DOHH2 (cell line): ENCODE measurements around the gene CTSW.
A peak's percentile ranks its signal among the peaks of the same experiment; 100 is the strongest.

Source experiments
- H3F3A ChIP-seq: fragments of 200-600 bp; sonication (generic), shearing (Covaris generic); 2 replicates; pipeline ENCODE4 v1.6.0; 2016; ENCODE audit warnings: antibody characterized with exemption, mild to moderate bottlenecking; ENCODE audit not compliant: control insufficient read depth, insufficient read depth
- H3K27ac ChIP-seq: fragments of 200-600 bp; sonication (generic); 2 replicates; pipeline ENCODE4 v1.5.1; 2014; ENCODE audit warnings: low read depth, mild to moderate bottlenecking, low read length, moderate library complexity
- H3K27me3 ChIP-seq: fragments of 200-600 bp; sonication (generic); 2 replicates; pipeline ENCODE4 v1.6.1; 2014; ENCODE audit warnings: mild to moderate bottlenecking, low read length, mixed read lengths; ENCODE audit not compliant: control insufficient read depth
- H3K36me3 ChIP-seq: fragments of 200-600 bp; sonication (generic); 2 replicates; pipeline ENCODE4 v1.6.1; 2014; ENCODE audit warnings: mild to moderate bottlenecking, low read length, moderate library complexity, mixed read lengths; ENCODE audit not compliant: control insufficient read depth
- H3K4me1 ChIP-seq: fragments of 200-600 bp; sonication (generic); 2 replicates; pipeline ENCODE4 v1.6.1; 2014; ENCODE audit warnings: mild to moderate bottlenecking, low read length, mixed read lengths; ENCODE audit not compliant: control insufficient read depth
- H3K4me2 ChIP-seq: fragments of 200-600 bp; sonication (generic); 2 replicates; pipeline ENCODE4 v1.6.0; 2014; ENCODE audit warnings: mild to moderate bottlenecking, low read length, moderate library complexity
- H3K4me3 ChIP-seq: fragments of 200-600 bp; sonication (generic); 2 replicates; pipeline ENCODE4 v1.5.1; 2014; ENCODE audit warnings: mild to moderate bottlenecking, low read length, mixed read lengths
- H3K79me2 ChIP-seq: fragments of 200-600 bp; sonication (generic); 2 replicates; pipeline ENCODE4 v1.6.1; 2014; ENCODE audit warnings: mild to moderate bottlenecking, low read length, mixed read lengths; ENCODE audit not compliant: control insufficient read depth
- H3K9me2 ChIP-seq: fragments of 200-600 bp; sonication (generic); replicated peaks from 2 replicates; pipeline ENCODE4 v1.6.1; 2014; ENCODE audit warnings: mild to moderate bottlenecking, low read length, mixed read lengths; ENCODE audit not compliant: control insufficient read depth
- H3K9me3 ChIP-seq: fragments of 200-600 bp; sonication (generic); 2 replicates; pipeline ENCODE4 v1.6.1; 2014; ENCODE audit warnings: antibody characterized with exemption, low read length, mixed read lengths; ENCODE audit not compliant: control insufficient read depth, insufficient read depth
- H4K20me1 ChIP-seq: fragments of 200-600 bp; sonication (generic); 2 replicates; pipeline ENCODE4 v1.6.0; 2014; ENCODE audit warnings: low read depth, mild to moderate bottlenecking, antibody characterized with exemption, low read length, moderate library complexity; ENCODE audit not compliant: control insufficient read depth, insufficient read depth
- EZH2phosphoT487 ChIP-seq: fragments of 200-600 bp; sonication (generic); IDR thresholded peaks from 2 replicates; pipeline ENCODE4 v1.6.1; 2017; ENCODE audit warnings: borderline replicate concordance, mild to moderate bottlenecking, antibody characterized with exemption, low read length, moderate library complexity, mixed read lengths
- TF ChIP-seq, protein P1 (sequence below): fragments of 200-600 bp; sonication (generic); IDR thresholded peaks from one replicate; pipeline ENCODE4 v1.5.1; 2014; ENCODE audit warnings: antibody characterized with exemption, mild to moderate bottlenecking, low read depth, low read length; ENCODE audit not compliant: poor library complexity, severe bottlenecking

Gene CTSW

DNA sequence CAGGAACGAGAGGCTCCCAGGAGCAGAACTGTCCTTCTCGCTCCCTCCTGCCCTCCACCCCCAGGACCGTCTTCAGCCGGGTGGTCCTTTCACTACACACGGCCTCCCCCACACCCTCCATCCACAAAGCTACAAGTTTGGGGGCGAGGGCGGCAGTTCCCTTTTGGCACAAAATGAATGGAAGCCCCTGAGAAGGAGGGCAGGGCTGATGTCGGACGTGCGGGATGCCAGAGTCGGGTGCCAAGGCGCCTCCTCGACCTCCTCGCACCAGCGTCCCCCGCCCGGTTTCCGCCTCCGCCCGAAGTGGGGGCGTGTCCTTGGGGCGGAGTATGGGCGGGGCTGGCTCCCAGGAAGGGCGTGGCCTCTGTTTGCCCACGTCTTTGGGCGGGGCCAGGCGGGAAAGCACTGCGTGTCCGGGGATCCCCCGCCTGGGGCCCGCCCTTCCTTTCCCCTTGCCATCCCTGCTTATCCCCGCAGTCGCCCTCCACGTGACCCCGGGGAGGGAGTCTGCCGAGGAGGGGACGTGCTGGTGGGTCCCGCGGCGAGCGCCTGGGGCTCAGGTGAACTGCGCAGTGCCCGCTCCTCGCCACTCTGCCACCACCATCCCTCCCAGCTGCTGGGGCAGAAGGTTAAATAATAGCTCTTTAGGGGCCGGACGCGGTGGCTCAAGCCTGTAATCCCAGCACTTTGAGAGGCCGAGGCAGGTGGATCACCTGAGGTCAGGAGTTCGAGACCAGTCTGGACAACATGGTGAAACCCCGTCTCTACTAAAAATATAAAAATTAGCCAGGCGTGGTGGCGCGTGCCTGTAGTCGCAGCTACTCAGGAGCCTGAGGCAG, 6.1 kb upstream of the CTSW start:
- Histone ChIP-seq H3K4me2 (peak overlapping the region; percentile 86), H3K9me2 (no peaks in the 10 kb centered on the region), H3K4me3 (peak overlapping the region; percentile 72), H3F3A (0 out of 2 replicates have a peak, but pooled peaks cover 6% of the 10 kb centered on the region), H4K20me1 (no peaks in the 10 kb centered on the region), H3K27me3 (peaks cover 20% of the 10 kb centered on the region), H3K4me1 (peaks cover 29% of the 10 kb centered on the region), H3K9me3 (no peaks in the 10 kb centered on the region), H3K36me3 (no peaks in the 10 kb centered on the region), H3K79me2 (no peaks in the 10 kb centered on the region), H3K27ac (no peak overlapping the region)
- TF ChIP-seq EZH2phosphoT487 = no peak
- TF ChIP-seq, protein P1, sequence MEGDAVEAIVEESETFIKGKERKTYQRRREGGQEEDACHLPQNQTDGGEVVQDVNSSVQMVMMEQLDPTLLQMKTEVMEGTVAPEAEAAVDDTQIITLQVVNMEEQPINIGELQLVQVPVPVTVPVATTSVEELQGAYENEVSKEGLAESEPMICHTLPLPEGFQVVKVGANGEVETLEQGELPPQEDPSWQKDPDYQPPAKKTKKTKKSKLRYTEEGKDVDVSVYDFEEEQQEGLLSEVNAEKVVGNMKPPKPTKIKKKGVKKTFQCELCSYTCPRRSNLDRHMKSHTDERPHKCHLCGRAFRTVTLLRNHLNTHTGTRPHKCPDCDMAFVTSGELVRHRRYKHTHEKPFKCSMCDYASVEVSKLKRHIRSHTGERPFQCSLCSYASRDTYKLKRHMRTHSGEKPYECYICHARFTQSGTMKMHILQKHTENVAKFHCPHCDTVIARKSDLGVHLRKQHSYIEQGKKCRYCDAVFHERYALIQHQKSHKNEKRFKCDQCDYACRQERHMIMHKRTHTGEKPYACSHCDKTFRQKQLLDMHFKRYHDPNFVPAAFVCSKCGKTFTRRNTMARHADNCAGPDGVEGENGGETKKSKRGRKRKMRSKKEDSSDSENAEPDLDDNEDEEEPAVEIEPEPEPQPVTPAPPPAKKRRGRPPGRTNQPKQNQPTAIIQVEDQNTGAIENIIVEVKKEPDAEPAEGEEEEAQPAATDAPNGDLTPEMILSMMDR = no peak

DNA sequence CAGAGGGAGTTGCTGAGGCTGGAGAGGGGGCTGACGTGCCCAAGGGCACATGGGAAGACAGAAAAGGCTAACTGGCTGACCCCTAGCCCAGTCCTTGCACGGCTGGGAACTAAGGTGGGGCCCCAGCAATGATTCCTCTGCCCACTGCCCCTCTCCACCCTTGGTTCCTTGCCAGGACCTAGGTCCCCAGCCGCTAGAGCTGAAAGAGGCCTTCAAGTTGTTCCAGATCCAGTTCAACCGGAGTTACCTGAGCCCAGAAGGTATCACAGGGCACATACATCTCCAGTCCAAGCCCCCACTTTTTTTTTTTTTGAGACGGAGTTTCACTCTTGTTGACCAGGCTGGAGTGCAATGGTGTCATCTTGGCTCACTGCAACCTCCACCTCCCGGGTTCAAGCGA, 390 bp downstream of the CTSW start:
- no peak overlapping the region for H3K4me3 ChIP-seq

DNA sequence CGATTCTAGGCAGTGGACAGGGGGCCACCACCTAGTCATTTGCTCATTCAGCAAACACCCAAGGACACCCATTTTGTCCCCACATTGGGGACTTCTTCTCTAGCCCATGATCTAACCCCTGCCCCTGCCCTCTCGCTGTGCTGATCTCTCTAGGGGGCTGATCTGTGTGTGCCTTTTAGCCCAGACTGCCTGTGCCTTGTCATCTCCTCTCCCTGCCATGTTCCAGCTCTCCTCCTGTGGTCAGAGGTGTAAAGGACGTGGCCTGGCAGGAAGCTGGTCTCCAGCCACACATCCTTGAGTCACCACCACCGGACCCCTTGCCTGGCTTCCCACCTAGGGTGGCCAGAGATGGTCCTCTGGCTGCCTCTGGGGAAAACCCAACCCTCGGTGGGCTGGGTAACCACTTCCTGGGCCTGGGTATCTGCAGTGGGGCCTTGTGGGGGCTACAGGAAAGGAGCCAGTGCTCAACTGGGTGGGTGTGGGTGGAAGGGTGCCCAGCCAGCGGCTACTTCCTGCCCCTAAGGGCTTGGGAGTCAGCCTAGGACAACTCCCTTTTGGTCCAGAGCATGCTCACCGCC, 1.3 kb downstream of the CTSW start:
- H3K27ac ChIP-seq = no peak overlapping the region
- TF ChIP-seq, protein P1 = no peak
- no peak for TF ChIP-seq EZH2phosphoT487
- H4K20me1 ChIP-seq = no peaks in the 10 kb centered on the region
- H3K4me3 ChIP-seq = no peak overlapping the region
- no peaks in the 10 kb centered on the region; the same call in 1 of the 2 replicates for H3F3A ChIP-seq
- H3K36me3 ChIP-seq = peaks cover 36% of the 10 kb centered on the region
- no peak overlapping the region for H3K4me2 ChIP-seq
- H3K9me3 ChIP-seq = no peaks in the 10 kb centered on the region
- H3K79me2 ChIP-seq = no peaks in the 10 kb centered on the region
- H3K27me3 ChIP-seq = no peaks in the 10 kb centered on the region
- H3K4me1 ChIP-seq = peaks cover 15% of the 10 kb centered on the region
- H3K9me2 ChIP-seq = no peaks in the 10 kb centered on the region

More for the DNA sequence above, 390 bp downstream of the CTSW start:
- Histone ChIP-seq H3F3A (no peaks in the 10 kb centered on the region; the same call in 1 of the 2 replicates), H3K4me2 (no peak overlapping the region), H3K36me3 (peaks cover 27% of the 10 kb centered on the region), H3K27me3 (no peaks in the 10 kb centered on the region), H4K20me1 (no peaks in the 10 kb centered on the region), H3K9me3 (no peaks in the 10 kb centered on the region), H3K4me1 (peaks cover 8% of the 10 kb centered on the region), H3K79me2 (no peaks in the 10 kb centered on the region), H3K9me2 (no peaks in the 10 kb centered on the region), H3K27ac (no peak overlapping the region)
- TF ChIP-seq, protein P1 = no peak
- no peak for TF ChIP-seq EZH2phosphoT487
